H9 (cell line): ENCODE data around the gene BSPRY. TPM values are rescaled to one million over a fixed set of nuclear protein-coding genes. Genes with fewer than 3 reads are reported as not detected.

ENCODE experiments used
- DNase-seq: peaks from one replicate; pipeline ENCODE4 v3.0.0-alpha.2; 2017
- H2AFZ ChIP-seq: one replicate; pipeline ENCODE4 v1.6.1; 2013; ENCODE audit warnings: mild to moderate bottlenecking, low read length, control low read depth, moderate library complexity
- H2AK5ac ChIP-seq: 2 replicates; pipeline ENCODE4 v1.6.1; 2013; ENCODE audit warnings: low read length, control low read depth, mixed read lengths; ENCODE audit not compliant: insufficient read length
- H2BK120ac ChIP-seq: one replicate; pipeline ENCODE4 v1.6.1; 2013; ENCODE audit warnings: low read depth, mild to moderate bottlenecking, low read length, control low read depth, inconsistent platforms; ENCODE audit not compliant: poor library complexity, severe bottlenecking
- H2BK12ac ChIP-seq: 2 replicates; pipeline ENCODE4 v1.6.1; 2013; ENCODE audit warnings: low read length, control low read depth, mixed read lengths, low read depth; ENCODE audit not compliant: insufficient read length
- H2BK15ac ChIP-seq: 2 replicates; pipeline ENCODE4 v1.6.1; 2013; ENCODE audit warnings: low read depth, low read length, control low read depth
- H2BK20ac ChIP-seq: one replicate; pipeline ENCODE4 v1.6.1; 2013; ENCODE audit warnings: low read depth, mild to moderate bottlenecking, low read length, control low read depth, inconsistent platforms; ENCODE audit not compliant: poor library complexity, severe bottlenecking
- H2BK5ac ChIP-seq: 2 replicates; pipeline ENCODE4 v1.6.1; 2013; ENCODE audit warnings: low read length, control low read depth, mixed read lengths; ENCODE audit not compliant: insufficient read length
- H3K14ac ChIP-seq: 2 replicates; pipeline ENCODE4 v1.6.1; 2013; ENCODE audit warnings: low read length, control low read depth; ENCODE audit not compliant: insufficient read depth
- H3K18ac ChIP-seq: 2 replicates; pipeline ENCODE4 v1.6.1; 2013; ENCODE audit warnings: low read depth, mild to moderate bottlenecking, mixed read lengths, low read length, control low read depth; ENCODE audit not compliant: insufficient read length
- H3K23ac ChIP-seq: 2 replicates; pipeline ENCODE4 v1.6.1; 2013; ENCODE audit warnings: low read length, control low read depth, mixed read lengths, low read depth; ENCODE audit not compliant: insufficient read length
- H3K23me2 ChIP-seq: 2 replicates; pipeline ENCODE4 v1.6.1; 2013; ENCODE audit warnings: low read depth, mild to moderate bottlenecking, mixed read lengths, low read length, control low read depth; ENCODE audit not compliant: insufficient read length, poor library complexity, severe bottlenecking
- H3K27ac ChIP-seq: 2 replicates; pipeline ENCODE4 v1.5.1; 2013; ENCODE audit warnings: low read length, control low read depth, mixed read lengths, low read depth; ENCODE audit not compliant: insufficient read length
- H3K27me3 ChIP-seq: 2 replicates; pipeline ENCODE4 v1.6.1; 2013; ENCODE audit warnings: low read length, control low read depth, inconsistent platforms; ENCODE audit not compliant: insufficient read depth
- H3K4ac ChIP-seq: 2 replicates; pipeline ENCODE4 v1.6.1; 2013; ENCODE audit warnings: low read depth, mild to moderate bottlenecking, control low read depth, inconsistent platforms, low read length, moderate library complexity
- H3K4me1 ChIP-seq: 2 replicates; pipeline ENCODE4 v1.6.1; 2013; ENCODE audit warnings: low read length, control low read depth, inconsistent platforms; ENCODE audit not compliant: insufficient read depth
- H3K4me2 ChIP-seq: 2 replicates; pipeline ENCODE4 v1.6.1; 2013; ENCODE audit warnings: low read length, control low read depth, mixed read lengths; ENCODE audit not compliant: insufficient read length, insufficient read depth
- H3K56ac ChIP-seq: 2 replicates; pipeline ENCODE4 v1.6.1; 2013; ENCODE audit warnings: low read depth, mild to moderate bottlenecking, mixed read lengths, low read length, control low read depth; ENCODE audit not compliant: insufficient read length
- H3K79me1 ChIP-seq: 2 replicates; pipeline ENCODE4 v1.6.1; 2013; ENCODE audit warnings: low read depth, mild to moderate bottlenecking, moderate library complexity, low read length, control low read depth, inconsistent platforms; ENCODE audit not compliant: insufficient read depth, poor library complexity, severe bottlenecking
- H3K79me2 ChIP-seq: 2 replicates; pipeline ENCODE4 v1.6.1; 2013; ENCODE audit warnings: low read length, control low read depth, inconsistent platforms; ENCODE audit not compliant: insufficient read depth
- H3K9ac ChIP-seq: 2 replicates; pipeline ENCODE4 v1.6.1; 2013; ENCODE audit warnings: low read length, control low read depth, mixed read lengths; ENCODE audit not compliant: insufficient read length; ENCODE audit errors: extremely low read depth
- H3K9me3 ChIP-seq: one replicate; pipeline ENCODE4 v1.6.1; 2013; ENCODE audit warnings: low read depth, low read length, inconsistent platforms; ENCODE audit not compliant: control insufficient read depth
- H3T11ph ChIP-seq: one replicate; pipeline ENCODE4 v1.6.1; 2013; ENCODE audit warnings: mild to moderate bottlenecking, low read length, control low read depth, inconsistent platforms
- H4K20me1 ChIP-seq: one replicate; pipeline ENCODE4 v1.6.1; 2013; ENCODE audit not compliant: control insufficient read depth, insufficient read length, insufficient read depth
- H4K5ac ChIP-seq: 2 replicates; pipeline ENCODE4 v1.6.1; 2013; ENCODE audit warnings: low read depth, mild to moderate bottlenecking, mixed read lengths, low read length, control low read depth; ENCODE audit not compliant: insufficient read length
- H4K8ac ChIP-seq: replicated peaks from 2 replicates; pipeline ENCODE4 v1.6.1; 2013; ENCODE audit warnings: low read length, control low read depth, mixed read lengths, low read depth; ENCODE audit not compliant: insufficient read length
- H4K91ac ChIP-seq: 2 replicates; pipeline ENCODE4 v1.6.1; 2013; ENCODE audit warnings: low read depth, mild to moderate bottlenecking, moderate library complexity, mixed read lengths, low read length, control low read depth; ENCODE audit not compliant: insufficient read length
- H3K27ac Mint-ChIP-seq, 3 experiments: 2 replicates in 2 of 3; 3 replicates in 1 of 3; pipeline ENCODE4 v1.8.0; 2020 to 2021; ENCODE audit warnings: mixed read lengths in 3 of 3, mild to moderate bottlenecking in 1 of 3, moderate library complexity in 1 of 3
- H3K27me3 Mint-ChIP-seq: 2 replicates; pipeline ENCODE4 v1.8.0; 2021; ENCODE audit warnings: low read depth, mild to moderate bottlenecking, moderate library complexity, mixed read lengths
- H3K36me3 Mint-ChIP-seq, 3 experiments: 2 replicates in 2 of 3; 3 replicates in 1 of 3; pipeline ENCODE4 v1.8.0; 2020 to 2021; ENCODE audit warnings: low read depth in 3 of 3, mixed read lengths in 3 of 3; ENCODE audit not compliant: insufficient read depth in 1 of 3
- H3K4me1 Mint-ChIP-seq, 2 experiments: 2 replicates each; pipeline ENCODE4 v1.8.0; 2020; ENCODE audit warnings: mixed read lengths in 2 of 2
- H3K4me3 Mint-ChIP-seq, 2 experiments: 2 replicates in 1 of 2; 3 replicates in 1 of 2; pipeline ENCODE4 v1.8.0; 2020 to 2021; ENCODE audit warnings: mild to moderate bottlenecking in 2 of 2, mixed read lengths in 2 of 2, moderate library complexity in 1 of 2
- H3K9me3 Mint-ChIP-seq, 2 experiments: 2 replicates in 1 of 2; 3 replicates in 1 of 2; pipeline ENCODE4 v1.8.0; 2020; ENCODE audit warnings: mild to moderate bottlenecking in 2 of 2, mixed read lengths in 2 of 2, moderate library complexity in 1 of 2
- WGBS: extraction: QIAGEN DNeasy Blood & Tissue Kit; methylation state at CpG from one replicate; pipeline ENCODE4 v1.1.7; 2013; ENCODE audit warnings: missing lambda C conversion rate, low lambda C conversion rate, mixed read lengths; ENCODE audit not compliant: insufficient read length; ENCODE audit errors: extremely low coverage; 5-methylcytosine and 5-hydroxymethylcytosine counted together
- total RNA-seq: library from RNA; stranded (reverse); gene quantifications from 2 replicates; pipeline ENCODE4 v1.2.1, GENCODE V29; 2021
- TF ChIP-seq, protein P1 (sequence below): fragments of 200-600 bp; sonication (generic); conservative IDR thresholded peaks from 3 replicates; pipeline ENCODE4 v1.8.0; 2021; ENCODE audit warnings: antibody characterized with exemption, mild to moderate bottlenecking

The BSPRY gene
- total RNA-seq, 1 experiment from 2014 or later: 4.5 TPM

DNA sequence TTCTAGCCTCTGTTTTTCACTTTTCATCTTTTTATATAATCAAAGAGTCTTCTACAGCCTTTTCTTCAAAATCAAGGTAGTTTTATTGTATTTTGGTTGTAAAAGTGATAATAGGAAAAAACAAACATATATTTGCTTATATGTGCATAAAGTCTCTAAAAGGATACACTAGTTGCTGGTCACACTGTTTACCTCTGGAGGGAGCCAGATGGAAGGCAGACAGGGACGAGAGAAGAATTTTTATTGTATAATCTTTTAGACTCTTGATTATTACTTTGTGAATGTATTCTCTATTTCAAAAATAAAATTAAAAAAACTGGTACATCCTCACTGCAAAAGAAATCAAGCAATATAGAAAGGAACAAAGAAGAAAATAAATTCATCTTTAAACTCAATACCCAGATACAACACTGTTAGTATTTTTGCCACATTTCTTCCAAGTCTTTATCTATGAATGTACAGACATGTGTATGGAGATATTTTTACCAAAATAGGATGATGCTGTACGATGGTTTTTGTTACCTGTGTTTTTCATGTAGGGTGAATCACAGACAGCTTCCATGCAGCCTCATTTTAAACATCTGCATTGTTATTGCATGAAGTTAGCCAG lies 40.0 kb upstream of the BSPRY start:
- Histone ChIP-seq H4K91ac (no peak overlapping the region), H3K4me2 (no peak overlapping the region), H2AFZ (no peak overlapping the region), H2BK20ac (no peak overlapping the region), H2BK120ac (no peak overlapping the region), H3K27ac (no peak overlapping the region), H2BK5ac (no peak overlapping the region), H3K56ac (no peak overlapping the region), H3K14ac (no peak overlapping the region), H3K79me2 (no peaks in the 10 kb centered on the region), H3K9me3 (no peaks in the 10 kb centered on the region), H3K9ac (no peak overlapping the region), H2BK12ac (no peak overlapping the region), H3K18ac (no peak overlapping the region), H3K27me3 (no peaks in the 10 kb centered on the region), H2AK5ac (no peak overlapping the region), H3K79me1 (no peaks in the 10 kb centered on the region), H3T11ph (no peak overlapping the region), H2BK15ac (no peak overlapping the region), H4K8ac (no peak overlapping the region), H3K23ac (no peak overlapping the region), H3K4me1 (no peaks in the 10 kb centered on the region), H3K4ac (no peak overlapping the region), H4K5ac (no peak overlapping the region), H3K23me2 (no peaks in the 10 kb centered on the region), H4K20me1 (no peaks in the 10 kb centered on the region)
- DNase-seq: no peak
- Mint-ChIP-seq H3K27me3 (no peaks in the 10 kb centered on the region; the same call in 1 of the 2 replicates), H3K4me1 (no peaks in the 10 kb centered on the region), H3K27ac (no peak overlapping the region), H3K9me3 (no peaks in the 10 kb centered on the region), H3K36me3 (no peaks in the 10 kb centered on the region), H3K4me3 (no peak overlapping the region)
- TF ChIP-seq, protein P1, sequence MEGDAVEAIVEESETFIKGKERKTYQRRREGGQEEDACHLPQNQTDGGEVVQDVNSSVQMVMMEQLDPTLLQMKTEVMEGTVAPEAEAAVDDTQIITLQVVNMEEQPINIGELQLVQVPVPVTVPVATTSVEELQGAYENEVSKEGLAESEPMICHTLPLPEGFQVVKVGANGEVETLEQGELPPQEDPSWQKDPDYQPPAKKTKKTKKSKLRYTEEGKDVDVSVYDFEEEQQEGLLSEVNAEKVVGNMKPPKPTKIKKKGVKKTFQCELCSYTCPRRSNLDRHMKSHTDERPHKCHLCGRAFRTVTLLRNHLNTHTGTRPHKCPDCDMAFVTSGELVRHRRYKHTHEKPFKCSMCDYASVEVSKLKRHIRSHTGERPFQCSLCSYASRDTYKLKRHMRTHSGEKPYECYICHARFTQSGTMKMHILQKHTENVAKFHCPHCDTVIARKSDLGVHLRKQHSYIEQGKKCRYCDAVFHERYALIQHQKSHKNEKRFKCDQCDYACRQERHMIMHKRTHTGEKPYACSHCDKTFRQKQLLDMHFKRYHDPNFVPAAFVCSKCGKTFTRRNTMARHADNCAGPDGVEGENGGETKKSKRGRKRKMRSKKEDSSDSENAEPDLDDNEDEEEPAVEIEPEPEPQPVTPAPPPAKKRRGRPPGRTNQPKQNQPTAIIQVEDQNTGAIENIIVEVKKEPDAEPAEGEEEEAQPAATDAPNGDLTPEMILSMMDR: peak; percentile 80
- no CpG with 5 or more reads among the region's 2 CpGs for WGBS
